ENCODE results near the gene MIS18BP1. TPM values are rescaled to one million over a fixed set of nuclear protein-coding genes. Genes with fewer than 3 reads are reported as not detected.

Gene MIS18BP1
- total RNA-seq, 2 experiments from 2014 or later, result 20.1 to 20.3 TPM

GRCh38 chr14:45252366-45253069, 484 bp downstream of the MIS18BP1 start:
- Histone ChIP-seq H3K36me3 (ENCODE audit: insufficient read depth, low read length) (no peaks in the 10 kb centered on the region), H3K27me3 (ENCODE audit: control insufficient read depth in 1 of 2, insufficient read depth in 2 of 2, low read length in 2 of 2) (no peaks in the 10 kb centered on the region), H3K9me3 (ENCODE audit: control insufficient read depth in 1 of 2, insufficient read depth in 1 of 2, low read length in 2 of 2) (peaks cover 4 to 5% of the 10 kb centered on the region in 2 experiments), H3K27ac (ENCODE audit: low read depth in 1 of 2, low read length in 2 of 2) (peak overlapping the region; percentile 69 to 84), H3K4me3 (ENCODE audit: low read length) (peak overlapping the region; percentile 75), H3K4me1 (ENCODE audit: insufficient read depth, low read length) (peaks cover 28% of the 10 kb centered on the region)
- H3K4me3 Mint-ChIP-seq, result peak overlapping the region; percentile 95
- CTCF ChIA-PET, result interaction anchor here (0.6 to 1.8 kb wide), 10 partner anchors 8 to 340 kb away, joined by 3 to 12 read pairs (median 4); partner anchors contain the start of genes FANCM, FKBP3, KLHL28 and TOGARAM1
- peaks cover 8% of the 10 kb centered on the region for H3K9me3 Mint-ChIP-seq
- ATAC-seq (ENCODE audit: poor library complexity) (no peak), DNase-seq (peak in 4 of 14 experiments; percentile 13 to 30 (median 24))
- H3K27ac Mint-ChIP-seq, result peak overlapping the region; percentile 95
- H3K4me1 Mint-ChIP-seq (ENCODE audit: low read depth), result peaks cover 28% of the 10 kb centered on the region
- TF ChIP-seq, protein P1, sequence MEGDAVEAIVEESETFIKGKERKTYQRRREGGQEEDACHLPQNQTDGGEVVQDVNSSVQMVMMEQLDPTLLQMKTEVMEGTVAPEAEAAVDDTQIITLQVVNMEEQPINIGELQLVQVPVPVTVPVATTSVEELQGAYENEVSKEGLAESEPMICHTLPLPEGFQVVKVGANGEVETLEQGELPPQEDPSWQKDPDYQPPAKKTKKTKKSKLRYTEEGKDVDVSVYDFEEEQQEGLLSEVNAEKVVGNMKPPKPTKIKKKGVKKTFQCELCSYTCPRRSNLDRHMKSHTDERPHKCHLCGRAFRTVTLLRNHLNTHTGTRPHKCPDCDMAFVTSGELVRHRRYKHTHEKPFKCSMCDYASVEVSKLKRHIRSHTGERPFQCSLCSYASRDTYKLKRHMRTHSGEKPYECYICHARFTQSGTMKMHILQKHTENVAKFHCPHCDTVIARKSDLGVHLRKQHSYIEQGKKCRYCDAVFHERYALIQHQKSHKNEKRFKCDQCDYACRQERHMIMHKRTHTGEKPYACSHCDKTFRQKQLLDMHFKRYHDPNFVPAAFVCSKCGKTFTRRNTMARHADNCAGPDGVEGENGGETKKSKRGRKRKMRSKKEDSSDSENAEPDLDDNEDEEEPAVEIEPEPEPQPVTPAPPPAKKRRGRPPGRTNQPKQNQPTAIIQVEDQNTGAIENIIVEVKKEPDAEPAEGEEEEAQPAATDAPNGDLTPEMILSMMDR (IDR thresholded peaks at IDR 0.05), result no peak
- H3K36me3 Mint-ChIP-seq (ENCODE audit: low read depth), result peaks cover 10% of the 10 kb centered on the region
- intact Hi-C loops (cut with DNase I, micrococcal nuclease), result loop anchor here (1.0 to 5.0 kb wide), 5 partner anchors 118 to 356 kb away; partner anchors contain the start of genes PRPF39 (in 2 of the 2), TOGARAM1 (in 2 of the 2) and FKBP3 (in 1 of the 2)
- POLR2A ChIA-PET, result interaction anchor here (0.6 to 2.8 kb wide), 10 partner anchors 16 to 356 kb away, joined by 3 to 38 read pairs (median 6); partner anchors contain the start of genes FANCM, FKBP3, KLHL28 and PRPF39
- H3K27me3 Mint-ChIP-seq, result no peaks in the 10 kb centered on the region

GRCh38 chr14:45251912-45252311, 1.1 kb downstream of the MIS18BP1 start:
- H3K4me3 Mint-ChIP-seq, result peak overlapping the region; percentile 95
- POLR2A ChIA-PET, result interaction anchor here (1.3 to 2.8 kb wide), 4 partner anchors 115 to 290 kb away, joined by 3 to 38 read pairs (median 8); partner anchors contain the start of genes FANCM, FKBP3, KLHL28 and TOGARAM1
- H3K4me3 ChIP-seq (ENCODE audit: low read length), result peak overlapping the region; percentile 75
- TF ChIP-seq, protein P1 (IDR thresholded peaks at IDR 0.05), result no peak
- ATAC-seq (ENCODE audit: poor library complexity), result no peak
- H3K4me1 Mint-ChIP-seq (ENCODE audit: low read depth), result peaks cover 28% of the 10 kb centered on the region
- H3K27ac Mint-ChIP-seq, result peak overlapping the region; percentile 95
- H3K27me3 ChIP-seq (ENCODE audit: control insufficient read depth in 1 of 2, insufficient read depth in 2 of 2, low read length in 2 of 2), result no peaks in the 10 kb centered on the region
- no peaks in the 10 kb centered on the region for H3K36me3 ChIP-seq (ENCODE audit: insufficient read depth, low read length)
- DNase-seq, result peak in 3 of 14 experiments; percentile 47 to 58 (median 57)
- H3K27me3 Mint-ChIP-seq, result no peaks in the 10 kb centered on the region
- CTCF ChIA-PET, result interaction anchor here (0.7 to 1.8 kb wide), 3 partner anchors 9 to 299 kb away, joined by 3 to 12 read pairs (median 4); partner anchors contain the start of genes FANCM and FKBP3
- peaks cover 28% of the 10 kb centered on the region for H3K4me1 ChIP-seq (ENCODE audit: insufficient read depth, low read length)
- H3K9me3 Mint-ChIP-seq, result peaks cover 3% of the 10 kb centered on the region
- no peak overlapping the region for H3K27ac ChIP-seq (ENCODE audit: low read depth in 1 of 2, low read length in 2 of 2)
- intact Hi-C loops (cut with DNase I, micrococcal nuclease), result loop anchor here (2.0 to 5.0 kb wide), 3 partner anchors 170 to 355 kb away; partner anchors contain the start of genes PRPF39 (in 2 of the 2) and TOGARAM1 (in 1 of the 2)
- H3K36me3 Mint-ChIP-seq (ENCODE audit: low read depth), result peaks cover 10% of the 10 kb centered on the region
- H3K9me3 ChIP-seq (ENCODE audit: control insufficient read depth in 1 of 2, insufficient read depth in 1 of 2, low read length in 2 of 2), result peaks cover 0 to 5% of the 10 kb centered on the region in 2 experiments

DNA sequence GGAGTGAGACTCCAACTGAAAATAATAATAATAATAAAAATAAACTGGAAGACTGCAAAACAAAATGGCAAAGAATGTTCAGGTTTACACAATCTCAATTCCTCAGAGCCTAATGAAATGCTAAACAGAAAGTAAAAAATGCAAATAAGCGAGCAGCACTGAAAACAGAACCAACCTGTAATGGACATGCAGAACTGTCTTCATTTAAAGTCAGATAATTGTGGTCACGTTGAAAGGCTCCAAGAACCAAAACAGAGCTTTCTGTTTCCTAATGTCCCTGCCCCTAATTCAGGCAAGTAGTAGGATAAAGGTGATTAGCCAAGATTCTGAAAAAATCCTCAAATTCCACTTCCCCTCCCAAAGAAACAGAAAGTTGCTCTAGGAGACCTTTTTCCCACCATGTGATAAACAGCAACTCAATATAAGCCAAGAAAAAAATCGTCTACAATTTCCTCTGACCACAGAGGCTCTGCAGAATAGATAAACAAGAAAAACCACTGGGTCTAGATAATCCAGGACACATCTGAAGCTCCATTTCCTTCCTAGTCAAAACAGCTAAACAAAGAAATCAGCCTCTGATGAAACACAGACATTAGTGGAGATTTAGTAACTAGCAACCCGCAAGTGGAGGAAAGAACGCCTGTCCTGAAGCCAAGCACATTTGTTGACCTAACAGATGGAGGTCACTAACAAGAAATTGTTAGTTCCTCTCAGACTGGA, 3.0 kb downstream of the MIS18BP1 start:
- Histone ChIP-seq H3K4me3 (ENCODE audit: low read length) (peak overlapping the region; percentile 19), H3K9me3 (ENCODE audit: control insufficient read depth in 1 of 2, insufficient read depth in 1 of 2, low read length in 2 of 2) (peaks cover 0 to 5% of the 10 kb centered on the region in 2 experiments), H3K27ac (ENCODE audit: low read depth in 1 of 2, low read length in 2 of 2) (no peak overlapping the region), H3K36me3 (ENCODE audit: insufficient read depth, low read length) (no peaks in the 10 kb centered on the region), H3K27me3 (ENCODE audit: control insufficient read depth in 1 of 2, insufficient read depth in 2 of 2, low read length in 2 of 2) (no peaks in the 10 kb centered on the region), H3K4me1 (ENCODE audit: insufficient read depth, low read length) (peaks cover 28% of the 10 kb centered on the region)
- H3K4me1 Mint-ChIP-seq (ENCODE audit: low read depth), result peaks cover 28% of the 10 kb centered on the region
- peaks cover 10% of the 10 kb centered on the region for H3K36me3 Mint-ChIP-seq (ENCODE audit: low read depth)
- H3K4me3 Mint-ChIP-seq, result peak overlapping the region; percentile 83
- H3K27ac Mint-ChIP-seq, result peak overlapping the region; percentile 95
- no peaks in the 10 kb centered on the region for H3K27me3 Mint-ChIP-seq
- ATAC-seq (ENCODE audit: poor library complexity), result no peak
- ChIA-PET POLR2A (interaction anchor here (0.8 to 1.5 kb wide), 3 partner anchors 48 to 288 kb away, joined by 3 to 5 read pairs (median 3); partner anchors contain the start of genes KLHL28 and TOGARAM1), CTCF (interaction anchor here (1.1 kb wide), 1 partner anchor 18 kb away, joined by 4 read pairs; no protein-coding TSS in a partner anchor)
- TF ChIP-seq, protein P1 (IDR thresholded peaks at IDR 0.05), result no peak
- no peaks in the 10 kb centered on the region for H3K9me3 Mint-ChIP-seq
- DNase-seq, result peak in 3 of 14 experiments; percentile 19 to 43 (median 26)
- intact Hi-C loops (cut with DNase I, micrococcal nuclease), result loop anchor here (5.0 kb wide), 1 partner anchor 168 kb away; the partner anchor contains the start of gene PRPF39 (in 2 of the 2)

All from CD4-positive, alpha-beta T cell (primary cell).